Epithelial cell of esophagus (primary cell): Measurements from ENCODE around the gene GPBAR1.

ENCODE experiments used
- DNase-seq: peaks from one replicate; pipeline ENCODE4 v3.0.0; 2010; ENCODE audit warnings: low read depth
- H3K4me3 ChIP-seq: 2 replicates; pipeline ENCODE4 v1.5.1; 2011; ENCODE audit warnings: mild to moderate bottlenecking, low read length, control low read depth
- CTCF ChIP-seq: IDR thresholded peaks from 2 replicates; pipeline ENCODE4 v1.5.1; 2011; ENCODE audit warnings: low read depth, mild to moderate bottlenecking, low read length, control low read depth, inconsistent platforms; ENCODE audit not compliant: insufficient read depth; ENCODE audit errors: missing control alignments

Gene GPBAR1

GRCh38 chr2:218256612-218257350 is 4.0 kb upstream of the GPBAR1 start:
- no peak for DNase-seq
- TF ChIP-seq CTCF, result no peak
- no peak overlapping the region for H3K4me3 ChIP-seq

- peak; percentile 56 for DNase-seq
These were observed 3.3 kb upstream of the GPBAR1 start for GRCh38 chr2:218257390-218257981.

DNA sequence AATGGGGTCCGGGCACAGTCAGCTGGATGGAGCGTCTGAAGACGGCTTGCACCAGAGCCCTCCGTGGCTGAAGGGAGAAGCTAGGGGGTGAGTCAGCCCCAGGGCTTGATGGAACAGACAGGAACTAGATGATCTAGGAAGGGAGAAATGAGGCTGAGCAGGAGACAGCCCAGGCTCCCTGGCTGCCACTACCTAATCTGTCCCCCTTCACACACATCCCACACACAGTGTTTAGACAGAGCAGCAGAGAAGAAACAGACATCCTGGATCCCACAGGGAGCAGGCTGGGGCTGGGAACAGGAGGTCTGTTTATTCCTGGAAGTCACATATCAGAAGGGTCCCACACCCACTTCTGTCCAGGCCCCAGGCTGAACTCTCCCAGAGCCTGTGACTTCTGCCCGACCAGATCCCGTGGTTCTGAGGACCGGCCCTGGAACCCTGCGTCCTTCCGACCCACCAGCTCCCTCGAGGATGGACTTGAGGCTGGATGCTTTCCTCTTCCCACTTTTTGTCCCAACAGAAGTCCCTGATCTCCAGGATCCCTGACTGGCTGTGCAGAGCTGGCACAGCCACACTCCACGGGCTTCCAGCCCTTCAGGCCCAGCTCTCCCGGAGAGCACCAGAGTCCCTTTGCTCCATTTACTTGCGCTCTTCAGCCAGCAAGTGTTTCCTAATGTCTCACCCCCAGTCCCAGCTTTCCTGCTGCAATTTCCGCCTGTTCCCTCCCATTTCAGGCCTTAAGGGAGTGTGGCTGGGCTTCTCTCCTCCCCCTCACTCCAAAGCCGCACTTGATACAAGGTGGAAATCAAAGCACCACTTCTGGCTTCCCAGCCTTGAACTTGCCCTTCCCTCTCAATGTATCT is 1.5 kb upstream of the GPBAR1 start:
- H3K4me3 ChIP-seq, result no peak overlapping the region
- DNase-seq, result peak; percentile 68
- TF ChIP-seq CTCF, result no peak

More at GRCh38 chr2:218257390-218257981, 3.3 kb upstream of the GPBAR1 start:
- H3K4me3 ChIP-seq, result no peak overlapping the region
- peak; percentile 60 for TF ChIP-seq CTCF

GRCh38 chr2:218260166-218260565 is 649 bp upstream of the GPBAR1 start:
- no peak overlapping the region for H3K4me3 ChIP-seq
- TF ChIP-seq CTCF, result no peak
- no peak for DNase-seq

DNA sequence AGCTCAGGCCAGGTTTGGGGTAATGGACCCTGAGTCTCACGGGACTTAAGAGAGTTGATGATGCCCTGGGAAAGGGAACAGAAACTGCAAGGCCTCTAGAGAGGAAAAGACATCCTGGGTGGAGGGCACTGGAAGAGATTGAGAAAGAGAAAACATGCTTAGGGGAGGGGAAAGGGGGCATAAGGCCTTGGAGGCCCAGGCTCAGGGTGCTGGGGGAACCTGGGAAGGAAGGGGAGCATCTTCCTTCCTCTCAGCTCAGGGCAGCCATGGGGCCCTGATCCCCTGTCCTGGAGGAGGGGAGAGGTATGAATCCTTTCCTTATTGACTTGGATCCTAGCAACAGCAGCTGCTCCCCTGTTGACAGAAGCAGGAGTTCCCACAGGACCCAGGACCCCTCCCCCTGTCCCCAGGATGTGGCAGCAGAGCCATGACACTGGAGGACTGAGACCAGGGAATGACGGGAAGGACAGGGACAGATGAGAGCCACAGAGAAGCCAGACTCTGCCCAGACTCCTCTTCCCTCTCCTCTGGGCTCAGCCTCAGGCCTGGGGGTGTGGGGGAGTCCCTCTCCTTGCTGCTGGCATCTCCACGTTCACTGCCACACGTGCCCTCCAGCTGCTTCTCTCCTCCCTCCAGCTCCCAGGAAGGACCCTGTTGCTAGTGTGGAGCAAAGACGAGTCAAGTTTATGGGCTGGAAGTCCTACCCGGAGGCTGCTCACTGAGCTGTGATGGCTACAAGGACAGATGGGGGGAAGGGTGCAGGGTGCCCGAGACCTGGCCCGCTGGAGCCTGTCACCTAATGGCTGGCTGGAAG is 815 bp downstream of the GPBAR1 start:
- no peak for TF ChIP-seq CTCF
- H3K4me3 ChIP-seq, result no peak overlapping the region
- DNase-seq, result no peak

DNA sequence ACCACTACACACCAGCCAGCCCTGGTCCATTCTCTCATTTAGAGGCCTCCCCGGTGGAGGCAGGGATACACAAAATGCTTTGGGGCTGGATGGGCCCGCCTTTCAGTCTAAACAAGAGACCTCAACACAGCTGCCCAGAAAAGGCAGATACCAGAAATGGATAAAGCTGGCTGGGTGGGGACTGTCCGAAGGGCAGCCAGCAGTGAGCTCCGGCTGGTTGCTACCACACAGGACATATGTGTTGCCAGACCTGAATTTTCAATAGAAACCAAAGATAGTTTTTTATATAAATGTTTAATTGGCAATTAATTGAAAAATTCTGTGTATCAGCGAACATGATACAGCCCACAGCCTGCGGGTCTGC is 1.4 kb downstream of the GPBAR1 start:
- H3K4me3 ChIP-seq, result no peak overlapping the region
- TF ChIP-seq CTCF, result no peak
- no peak for DNase-seq
